H1 (cell line): ENCODE results near the gene IRF9. TPM values are rescaled to one million over a fixed set of nuclear protein-coding genes. Genes with fewer than 3 reads are reported as not detected.

ENCODE experiments used
- CTCF ChIA-PET: fragments of 300-600 bp; sonication (Branson Sonifier 250); formaldehyde crosslinking; loops from one replicate; lab custom pipeline; 2021; ENCODE audit not compliant: partially characterized antibody; lab: Charles Lee
- POLR2A ChIA-PET: fragments of 300-600 bp; sonication (Branson Sonifier 250); formaldehyde crosslinking; loops from one replicate; lab custom pipeline; 2021; ENCODE audit warnings: inconsistent platforms; ENCODE audit not compliant: partially characterized antibody; lab: Charles Lee
- DNase-seq, 2 experiments: peaks; one replicate each; pipeline versions ENCODE4 v3.0.0 to v3.0.0-alpha.2; 2010 to 2022; ENCODE audit warnings: low spot score in 2 of 2, low read depth in 1 of 2, mixed read lengths in 1 of 2
- FAIRE-seq: peaks from 2 replicates; lab custom pipeline; 2011; peaks lifted over from hg19 to GRCh38; lab: Jason Lieb, UNC
- H2AFZ ChIP-seq: 2 replicates; pipeline ENCODE4 v1.8.1; 2012; ENCODE audit warnings: low read length, inconsistent platforms
- H2AK5ac ChIP-seq: 2 replicates; pipeline ENCODE4 v1.6.1; 2013; ENCODE audit warnings: low read depth, low read length
- H2BK120ac ChIP-seq: replicated peaks from 2 replicates; pipeline ENCODE3; 2013; ENCODE audit warnings: low read depth, low read length, inconsistent platforms
- H2BK12ac ChIP-seq: 2 replicates; pipeline ENCODE4 v1.6.1; 2013; ENCODE audit warnings: low read depth, low read length
- H2BK15ac ChIP-seq: 2 replicates; pipeline ENCODE4 v1.6.1; 2013; ENCODE audit warnings: low read length
- H2BK20ac ChIP-seq: 2 replicates; pipeline ENCODE4 v1.6.1; 2013; ENCODE audit warnings: low read length
- H2BK5ac ChIP-seq: 2 replicates; pipeline ENCODE4 v1.6.1; 2013; ENCODE audit warnings: low read depth, low read length
- H3K14ac ChIP-seq: 2 replicates; pipeline ENCODE4 v1.6.1; 2013; ENCODE audit warnings: inconsistent platforms; ENCODE audit not compliant: insufficient read length
- H3K18ac ChIP-seq: 2 replicates; pipeline ENCODE4 v1.6.1; 2013; ENCODE audit warnings: low read length; ENCODE audit errors: extremely low read depth
- H3K23ac ChIP-seq: 2 replicates; pipeline ENCODE4 v1.6.1; 2013; ENCODE audit warnings: inconsistent platforms; ENCODE audit not compliant: insufficient read length
- H3K23me2 ChIP-seq: 2 replicates; pipeline ENCODE4 v1.6.1; 2013; ENCODE audit warnings: low read depth, low read length
- H3K27ac ChIP-seq: 2 replicates; pipeline ENCODE4 v1.6.1; 2011; ENCODE audit warnings: low read depth, low read length, inconsistent platforms
- H3K27me3 ChIP-seq, 4 experiments: replicated peaks in 1 of 4; 1 replicate in 1 of 4; 2 replicates in 3 of 4; pipeline versions ENCODE4 v1.6.1 to v1.8.1; 2011 to 2013; ENCODE audit warnings: low read length in 3 of 4, mild to moderate bottlenecking in 3 of 4, inconsistent platforms in 2 of 4, mixed read lengths in 2 of 4, moderate library complexity in 1 of 4; ENCODE audit not compliant: control insufficient read depth in 3 of 4, insufficient read depth in 3 of 4; ENCODE audit errors: extremely low read depth in 1 of 4
- H3K36me3 ChIP-seq, 4 experiments: 2 replicates each; pipeline versions ENCODE4 v1.6.1 to v1.8.1; 2011 to 2013; ENCODE audit warnings: mild to moderate bottlenecking in 4 of 4, low read length in 3 of 4, moderate library complexity in 2 of 4, control low read depth in 1 of 4, inconsistent platforms in 1 of 4; ENCODE audit not compliant: insufficient read depth in 4 of 4, control insufficient read depth in 2 of 4
- H3K4ac ChIP-seq: replicated peaks from 2 replicates; pipeline ENCODE3; 2013; ENCODE audit warnings: low read length, low read depth, mixed read lengths, inconsistent platforms; ENCODE audit not compliant: insufficient read length
- H3K4me1 ChIP-seq, 4 experiments: replicated peaks in 1 of 4; 1 replicate in 1 of 4; 2 replicates in 3 of 4; pipeline versions ENCODE4 v1.6.1 to v1.8.1; 2011 to 2013; ENCODE audit warnings: low read length in 3 of 4, inconsistent platforms in 2 of 4, mixed read lengths in 1 of 4; ENCODE audit not compliant: insufficient read depth in 4 of 4, control insufficient read depth in 3 of 4
- H3K4me2 ChIP-seq, 2 experiments: 2 replicates each; pipeline versions ENCODE4 v1.6.1 to v1.8.1; 2011 to 2013; ENCODE audit warnings: low read depth in 2 of 2, low read length in 2 of 2, control low read depth in 1 of 2, inconsistent platforms in 1 of 2, mild to moderate bottlenecking in 1 of 2; ENCODE audit not compliant: insufficient read depth in 1 of 2
- H3K4me3 ChIP-seq, 4 experiments: fragments of 200-600, 300-600 bp in 1 of 4; sonication (generic), shearing (Covaris generic), sonication (Bioruptor Twin) in 1 of 4; 2 replicates each; pipeline versions ENCODE4 v1.5.1 to v1.8.1; 2011 to 2016; ENCODE audit warnings: low read length in 4 of 4, low read depth in 3 of 4, control low read depth in 2 of 4, inconsistent platforms in 2 of 4, mild to moderate bottlenecking in 2 of 4, mixed read lengths in 1 of 4, moderate library complexity in 1 of 4; ENCODE audit not compliant: insufficient read depth in 2 of 4; ENCODE audit errors: extremely low read depth in 1 of 4
- H3K56ac ChIP-seq: replicated peaks from 2 replicates; pipeline ENCODE3; 2013; ENCODE audit warnings: low read depth, mild to moderate bottlenecking, mixed read lengths, low read length, inconsistent platforms; ENCODE audit not compliant: insufficient read length
- H3K79me1 ChIP-seq: 2 replicates; pipeline ENCODE4 v1.6.1; 2013; ENCODE audit warnings: low read depth, low read length, control low read depth
- H3K79me2 ChIP-seq, 2 experiments: 2 replicates each; pipeline versions ENCODE4 v1.6.1 to v1.8.1; 2012 to 2013; ENCODE audit warnings: low read length in 2 of 2, mild to moderate bottlenecking in 2 of 2, inconsistent platforms in 1 of 2; ENCODE audit not compliant: insufficient read depth in 2 of 2, control insufficient read depth in 1 of 2
- H3K9ac ChIP-seq, 4 experiments: replicated peaks in 1 of 4; 1 replicate in 1 of 4; 2 replicates in 3 of 4; pipeline versions ENCODE4 v1.6.1 to v1.8.1; 2011 to 2013; ENCODE audit warnings: low read depth in 3 of 4, low read length in 3 of 4, control low read depth in 2 of 4, mild to moderate bottlenecking in 2 of 4, moderate library complexity in 2 of 4, inconsistent platforms in 1 of 4; ENCODE audit errors: extremely low read depth in 1 of 4
- H3K9me3 ChIP-seq, 2 experiments: 2 replicates each; pipeline versions ENCODE4 v1.6.1 to v1.8.1; 2012 to 2013; ENCODE audit warnings: mild to moderate bottlenecking in 2 of 2, moderate library complexity in 2 of 2, control low read depth in 1 of 2, inconsistent platforms in 1 of 2, low read depth in 1 of 2, low read length in 1 of 2, mixed read lengths in 1 of 2; ENCODE audit not compliant: insufficient read depth in 2 of 2
- H4K20me1 ChIP-seq, 2 experiments: replicated peaks in 1 of 2; 2 replicates each; pipeline versions ENCODE3 to v1.8.1; 2011 to 2013; ENCODE audit warnings: inconsistent platforms in 2 of 2, low read length in 2 of 2, mild to moderate bottlenecking in 1 of 2; ENCODE audit not compliant: insufficient read depth in 2 of 2, control insufficient read depth in 1 of 2
- H4K5ac ChIP-seq: 2 replicates; pipeline ENCODE4 v1.6.1; 2013; ENCODE audit warnings: low read length, low read depth, mixed read lengths, inconsistent platforms; ENCODE audit not compliant: insufficient read length
- H4K8ac ChIP-seq: 2 replicates; pipeline ENCODE4 v1.8.0; 2013; ENCODE audit warnings: mild to moderate bottlenecking, moderate library complexity, low read length, inconsistent platforms; ENCODE audit not compliant: insufficient read depth; ENCODE audit errors: extremely low read depth
- H4K91ac ChIP-seq: replicated peaks from 2 replicates; pipeline ENCODE3; 2013; ENCODE audit warnings: low read length, mixed read lengths, inconsistent platforms; ENCODE audit not compliant: insufficient read length
- CREB1 ChIP-seq: IDR thresholded peaks from 2 replicates; pipeline ENCODE4 v1.6.1; 2012; ENCODE audit warnings: inconsistent platforms
- SIN3A ChIP-seq, 2 experiments: IDR thresholded peaks in 1 of 2; conservative IDR thresholded peaks in 1 of 2; 2 replicates each; pipeline ENCODE4 v1.6.1; 2011 to 2012; ENCODE audit warnings: low read length in 2 of 2, improper control_type of control experiment in 1 of 2, low read depth in 1 of 2, mild to moderate bottlenecking in 1 of 2
- TAF7 ChIP-seq: optimal IDR thresholded peaks from 2 replicates; pipeline ENCODE3; 2011; ENCODE audit warnings: low read depth, mild to moderate bottlenecking, inconsistent platforms, low read length, moderate library complexity, borderline replicate concordance
- WGBS, 2 experiments: shearing (Covaris generic) in 1 of 2; methylation state at CpG; one replicate each; pipeline versions ENCODE4 v1.1.6 to v1.1.7; 2013 to 2015; ENCODE audit warnings: low lambda C conversion rate in 2 of 2, mixed read lengths in 2 of 2, inconsistent platforms in 1 of 2, low coverage in 1 of 2, missing lambda C conversion rate in 1 of 2; ENCODE audit not compliant: insufficient replicate concordance in 2 of 2, insufficient coverage in 1 of 2, insufficient read length in 1 of 2; ENCODE audit errors: extremely low coverage in 1 of 2, missing lambda C conversion rate in 1 of 2; 5-methylcytosine and 5-hydroxymethylcytosine counted together
- polyA plus RNA-seq, 7 experiments: library from polyadenylated mRNA; depleted of rRNA in 3 of 7; stranded (reverse) in 5 of 7; unstranded in 2 of 7; fragments of >200 nt in 5 of 7; fragments of 200-250 nt in 2 of 7; gene quantifications; 1 replicate in 5 of 7; 2 replicates in 1 of 7; 4 replicates in 1 of 7; pipeline versions ENCODE4 v1.2.1 to v1.2.3, GENCODE V29; 2011 to 2013; ENCODE audit warnings: missing spikeins in 2 of 7, mixed read lengths in 2 of 7
- total RNA-seq: library from RNA; stranded (reverse); fragmentation: NEBNext Ultra II Directional; extraction: Animal tissue kit (Norgen Biotek cat#: 25700); gene quantifications from 2 replicates; pipeline ENCODE4 v1.2.1, GENCODE V29; 2021
- TF ChIP-seq, protein P1 (sequence below), 3 experiments: IDR thresholded peaks; 1 replicate in 2 of 3; 2 replicates in 1 of 3; pipeline versions ENCODE4 v1.5.1 to v1.6.1; 2011; ENCODE audit warnings: low read length in 3 of 3, mild to moderate bottlenecking in 3 of 3, inconsistent platforms in 2 of 3, low read depth in 1 of 3, moderate library complexity in 1 of 3; ENCODE audit not compliant: insufficient read depth in 1 of 3; ENCODE audit errors: control extremely low read depth in 1 of 3
- TF ChIP-seq, protein P2 (sequence below): IDR thresholded peaks from 2 replicates; pipeline ENCODE4 v1.6.1; 2012; ENCODE audit warnings: low read length, inconsistent platforms

IRF9 gene
- total and polyA plus RNA-seq, 2 of the 8 experiments (the other 6 are each of a cell fraction or from before 2014, with no cell fraction given): 11.4 to 13.2 TPM

GRCh38 chr14:24179961-24180796, 19.1 kb downstream of the IRF9 start:
- DNase-seq (no peak), FAIRE-seq (no peak)
- Histone ChIP-seq H4K20me1 (peaks cover 2 to 15% of the 10 kb centered on the region in 2 experiments), H3K23ac (no peak overlapping the region), H4K91ac (no peak overlapping the region), H3K4me3 (no peak overlapping the region), H2BK12ac (no peak overlapping the region), H2BK120ac (no peak overlapping the region), H2AK5ac (no peak overlapping the region), H3K9ac (no peak overlapping the region), H3K56ac (no peak overlapping the region), H3K4me2 (no peak overlapping the region), H3K23me2 (no peaks in the 10 kb centered on the region), H3K4me1 (no peaks in the 10 kb centered on the region), H3K14ac (no peak overlapping the region), H2AFZ (no peak overlapping the region), H3K36me3 (peaks cover 19 to 65% (median 53%) of the 10 kb centered on the region in 4 experiments), H3K4ac (no peak overlapping the region), H3K79me1 (peaks cover 2% of the 10 kb centered on the region; the same call in 1 of the 2 replicates), H2BK20ac (no peak overlapping the region), H4K8ac (no peak overlapping the region), H2BK5ac (no peak overlapping the region), H3K9me3 (no peaks in the 10 kb centered on the region), H3K27me3 (no peaks in the 10 kb centered on the region), H3K27ac (no peak overlapping the region), H4K5ac (no peak overlapping the region), H3K18ac (no peak overlapping the region), H2BK15ac (no peak overlapping the region), H3K79me2 (no peaks in the 10 kb centered on the region)
- TF ChIP-seq, protein P1, sequence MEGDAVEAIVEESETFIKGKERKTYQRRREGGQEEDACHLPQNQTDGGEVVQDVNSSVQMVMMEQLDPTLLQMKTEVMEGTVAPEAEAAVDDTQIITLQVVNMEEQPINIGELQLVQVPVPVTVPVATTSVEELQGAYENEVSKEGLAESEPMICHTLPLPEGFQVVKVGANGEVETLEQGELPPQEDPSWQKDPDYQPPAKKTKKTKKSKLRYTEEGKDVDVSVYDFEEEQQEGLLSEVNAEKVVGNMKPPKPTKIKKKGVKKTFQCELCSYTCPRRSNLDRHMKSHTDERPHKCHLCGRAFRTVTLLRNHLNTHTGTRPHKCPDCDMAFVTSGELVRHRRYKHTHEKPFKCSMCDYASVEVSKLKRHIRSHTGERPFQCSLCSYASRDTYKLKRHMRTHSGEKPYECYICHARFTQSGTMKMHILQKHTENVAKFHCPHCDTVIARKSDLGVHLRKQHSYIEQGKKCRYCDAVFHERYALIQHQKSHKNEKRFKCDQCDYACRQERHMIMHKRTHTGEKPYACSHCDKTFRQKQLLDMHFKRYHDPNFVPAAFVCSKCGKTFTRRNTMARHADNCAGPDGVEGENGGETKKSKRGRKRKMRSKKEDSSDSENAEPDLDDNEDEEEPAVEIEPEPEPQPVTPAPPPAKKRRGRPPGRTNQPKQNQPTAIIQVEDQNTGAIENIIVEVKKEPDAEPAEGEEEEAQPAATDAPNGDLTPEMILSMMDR (IDR thresholded peaks at IDR 0.05; ENCODE audit: control extremely low read depth in 1 of 3, insufficient read depth in 1 of 3, low read depth in 1 of 3, low read length in 3 of 3): no peak
- TF ChIP-seq TAF7 (no peak), SIN3A (conservative IDR thresholded peaks at IDR 0.05 in 1 of 2, IDR thresholded peaks at IDR 0.05 in 1 of 2; ENCODE audit: low read depth in 1 of 2, low read length in 2 of 2) (no peak), CREB1 (no peak)
- TF ChIP-seq, protein P2, sequence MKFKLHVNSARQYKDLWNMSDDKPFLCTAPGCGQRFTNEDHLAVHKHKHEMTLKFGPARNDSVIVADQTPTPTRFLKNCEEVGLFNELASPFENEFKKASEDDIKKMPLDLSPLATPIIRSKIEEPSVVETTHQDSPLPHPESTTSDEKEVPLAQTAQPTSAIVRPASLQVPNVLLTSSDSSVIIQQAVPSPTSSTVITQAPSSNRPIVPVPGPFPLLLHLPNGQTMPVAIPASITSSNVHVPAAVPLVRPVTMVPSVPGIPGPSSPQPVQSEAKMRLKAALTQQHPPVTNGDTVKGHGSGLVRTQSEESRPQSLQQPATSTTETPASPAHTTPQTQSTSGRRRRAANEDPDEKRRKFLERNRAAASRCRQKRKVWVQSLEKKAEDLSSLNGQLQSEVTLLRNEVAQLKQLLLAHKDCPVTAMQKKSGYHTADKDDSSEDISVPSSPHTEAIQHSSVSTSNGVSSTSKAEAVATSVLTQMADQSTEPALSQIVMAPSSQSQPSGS: no peak
- ChIA-PET CTCF (interaction anchor here (1.1 to 1.6 kb wide), 3 partner anchors 19 to 128 kb away, joined by 3 to 7 read pairs (median 6); partner anchors contain the start of genes CIDEB and IRF9), POLR2A (interaction anchor here (1.1 to 10.7 kb wide), 15 partner anchors 7 to 107 kb away, joined by 3 to 158 read pairs (median 4); partner anchors contain the start of genes CHMP4A, DCAF11, GMPR2 and IPO4)
- WGBS, 2 experiments: 88% methylated on average over 18 of the region's 18 CpGs; no CpG with 5 or more reads in 1 of the 2 experiments
